HTR-8/SVneo (cell line): ENCODE results near the gene ANKS1B.

Experiments
- DNase-seq: peaks from one replicate; pipeline ENCODE4 v3.0.0; 2011; ENCODE audit warnings: low spot score, mixed read lengths; ENCODE audit not compliant: insufficient read length
- FAIRE-seq: peaks from 2 replicates; lab custom pipeline; 2011; peaks lifted over from hg19 to GRCh38; lab: Jason Lieb, UNC

ANKS1B gene

DNA sequence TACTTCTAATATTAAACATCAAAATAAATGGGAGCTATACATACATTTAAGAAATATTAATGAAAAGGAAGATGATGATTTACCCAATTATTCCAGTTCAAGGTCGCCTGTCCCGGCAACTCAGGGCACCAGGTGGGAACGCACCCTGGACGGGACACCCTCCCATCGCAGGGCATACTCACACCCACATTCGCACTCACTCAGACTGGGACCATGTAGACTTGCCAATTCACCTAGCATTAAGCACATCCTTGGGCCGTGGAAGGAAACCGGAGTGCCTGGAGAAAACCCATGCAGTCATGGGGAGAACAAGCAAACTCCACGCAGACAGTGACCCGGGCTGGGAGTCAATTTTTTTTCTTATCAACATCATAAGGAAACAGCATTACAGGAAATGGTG, 864.8 kb downstream of the ANKS1B start:
- FAIRE-seq (no peak), DNase-seq (no peak)

DNA sequence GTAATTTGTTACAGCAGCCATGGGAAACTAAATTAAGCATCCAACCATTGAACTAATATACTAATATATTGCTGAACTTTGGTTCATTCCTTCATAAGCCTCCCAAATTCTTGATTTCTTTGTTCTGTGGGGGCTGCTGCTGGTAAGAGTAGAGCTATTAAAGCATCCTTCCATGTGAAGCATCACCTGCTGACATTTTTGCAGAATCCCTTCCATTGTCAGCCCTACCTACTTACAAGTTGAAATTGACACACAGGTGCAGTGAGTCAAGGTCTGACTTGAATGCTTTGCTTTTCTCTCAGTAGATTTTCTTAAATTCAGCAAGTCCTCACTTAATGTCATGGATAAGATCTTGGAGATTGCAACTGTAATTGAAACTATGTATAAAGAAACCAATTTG, 865.3 kb downstream of the ANKS1B start:
- DNase-seq (no peak), FAIRE-seq (no peak)

DNA sequence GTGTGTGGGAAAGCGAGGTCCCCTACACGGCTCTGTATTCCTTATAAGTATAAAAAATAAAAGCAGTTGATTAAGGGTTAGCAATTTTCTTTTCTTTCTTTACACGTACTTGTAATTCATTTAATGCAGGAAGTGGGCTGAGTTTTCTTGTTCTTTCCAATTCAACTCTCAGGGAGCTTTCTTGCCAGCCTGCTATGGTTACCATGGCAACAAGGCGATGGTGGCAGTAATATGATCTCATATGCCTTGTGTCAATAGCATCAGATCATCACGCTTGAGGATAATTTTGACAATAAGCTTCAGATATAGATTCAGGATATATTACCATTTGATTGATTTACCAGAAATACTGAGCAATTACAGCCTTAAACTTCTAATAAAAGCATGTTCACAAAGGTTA, 873.1 kb downstream of the ANKS1B start:
- no peak for FAIRE-seq
- no peak for DNase-seq

DNA sequence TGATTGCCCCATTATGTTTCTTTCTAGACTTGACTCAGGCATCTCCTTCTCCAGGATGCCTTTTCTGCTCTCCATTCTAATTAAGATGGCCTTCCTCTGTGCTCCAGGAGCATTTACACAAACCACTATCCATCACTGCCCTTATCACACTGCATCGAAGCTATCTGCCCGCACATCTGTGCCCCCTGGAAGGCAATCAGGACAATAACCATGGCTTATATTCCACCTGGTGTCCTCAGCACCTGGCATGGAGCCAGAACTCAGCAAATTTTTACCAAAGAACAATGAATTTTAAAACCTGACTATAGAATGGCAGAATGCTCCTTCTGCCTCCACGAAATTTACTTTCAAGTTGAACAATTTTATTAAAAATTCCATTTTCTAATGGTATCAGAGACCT, 873.9 kb downstream of the ANKS1B start:
- DNase-seq, result no peak

DNA sequence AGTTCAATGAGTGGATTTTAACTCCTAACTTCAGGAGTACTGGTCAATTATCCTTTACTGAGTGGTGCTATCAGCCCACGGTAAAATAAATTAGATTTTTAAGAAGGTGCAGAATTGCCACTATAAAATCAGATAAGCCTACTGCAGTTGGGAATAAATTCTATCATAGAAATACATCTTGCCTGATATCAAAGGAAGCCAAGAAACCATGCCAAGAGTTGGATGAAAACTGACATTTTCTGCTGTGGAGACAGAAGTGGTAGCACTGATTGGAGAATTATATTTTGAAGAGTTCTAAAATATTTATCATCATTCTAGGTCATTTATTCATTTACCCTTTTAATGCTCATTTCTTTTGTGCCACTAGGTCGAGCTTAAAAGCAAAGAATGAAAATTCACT, 874.5 kb downstream of the ANKS1B start:
- FAIRE-seq, result no peak
- DNase-seq, result no peak

More for the DNA sequence above, 873.9 kb downstream of the ANKS1B start:
- FAIRE-seq, result no peak

DNA sequence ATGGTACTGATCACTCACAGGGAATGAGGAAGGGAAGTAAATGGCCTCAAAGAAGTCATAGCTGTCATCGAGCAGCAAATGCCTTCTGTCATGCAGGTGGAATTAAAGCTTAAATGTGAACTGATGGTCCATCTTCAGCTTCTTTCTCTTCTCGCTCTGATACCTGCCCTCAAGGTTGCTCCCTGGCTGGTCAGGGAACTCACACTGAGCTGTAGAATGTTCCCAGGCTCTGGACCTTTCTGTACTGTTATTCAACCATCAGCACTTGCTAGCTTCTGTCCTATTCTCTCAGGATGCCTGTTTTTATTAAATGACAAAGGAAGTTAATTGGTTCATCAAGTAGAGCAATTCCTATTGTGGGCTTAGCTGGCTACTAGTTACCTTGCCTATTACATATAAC, 875.8 kb downstream of the ANKS1B start:
- no peak for FAIRE-seq
- no peak for DNase-seq

DNA sequence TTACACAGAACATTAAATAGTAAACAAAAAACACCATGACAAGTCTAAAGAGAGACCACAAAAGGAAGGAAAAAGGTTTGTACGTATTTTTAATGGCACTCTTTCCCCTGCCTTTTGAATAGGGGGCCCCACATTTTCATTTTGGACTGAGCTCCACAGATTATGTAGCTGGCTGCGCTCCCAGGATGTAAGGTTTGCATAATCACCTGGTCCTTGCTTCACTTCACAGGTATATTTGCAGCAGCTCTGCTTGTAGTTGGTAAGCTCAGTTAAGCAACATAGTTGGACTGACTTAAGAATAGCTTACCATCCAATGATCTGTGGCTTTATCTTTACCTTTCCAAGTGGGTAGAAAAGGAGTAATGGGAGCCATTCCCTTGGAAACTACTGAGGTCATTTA, 885.0 kb downstream of the ANKS1B start:
- DNase-seq, result no peak
- no peak for FAIRE-seq

DNA sequence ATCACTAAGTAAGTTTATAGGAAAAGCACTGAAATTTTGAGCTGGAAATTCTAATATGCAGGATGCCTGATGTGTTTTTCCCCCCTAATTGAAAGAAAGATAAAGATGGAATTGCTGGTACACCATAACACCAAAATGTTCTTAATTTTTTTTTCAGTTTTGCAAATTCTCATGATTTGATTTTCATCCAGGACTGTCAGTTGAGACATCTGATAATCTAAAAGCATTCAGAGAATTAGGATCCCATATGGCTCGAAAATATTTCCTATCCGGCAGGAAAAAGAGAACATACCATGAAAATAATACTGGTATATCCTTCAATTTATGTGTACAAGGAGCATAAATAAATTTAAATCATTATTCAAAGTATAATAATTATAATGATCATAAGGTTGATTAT, 887.6 kb downstream of the ANKS1B start:
- FAIRE-seq (no peak), DNase-seq (no peak)

DNA sequence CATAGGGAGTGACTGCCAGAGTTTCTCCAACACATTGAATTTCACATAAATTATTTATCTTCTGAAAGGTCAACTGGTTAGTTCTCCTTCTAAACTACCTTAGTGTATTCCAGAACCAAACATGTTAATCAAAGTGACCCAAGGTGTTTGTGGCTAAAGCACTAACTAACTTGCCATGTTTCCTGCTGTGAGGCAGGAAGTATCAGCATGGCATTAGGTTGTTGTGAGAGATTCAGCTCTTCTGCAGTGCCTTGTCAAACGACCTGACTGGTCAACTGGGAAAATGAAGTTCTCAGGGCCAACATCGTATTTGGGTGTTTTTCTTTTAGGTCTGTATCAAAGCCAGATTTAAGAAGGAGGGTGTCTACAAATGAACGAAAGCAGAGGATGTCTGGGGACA, 891.6 kb downstream of the ANKS1B start:
- DNase-seq (no peak), FAIRE-seq (no peak)

DNA sequence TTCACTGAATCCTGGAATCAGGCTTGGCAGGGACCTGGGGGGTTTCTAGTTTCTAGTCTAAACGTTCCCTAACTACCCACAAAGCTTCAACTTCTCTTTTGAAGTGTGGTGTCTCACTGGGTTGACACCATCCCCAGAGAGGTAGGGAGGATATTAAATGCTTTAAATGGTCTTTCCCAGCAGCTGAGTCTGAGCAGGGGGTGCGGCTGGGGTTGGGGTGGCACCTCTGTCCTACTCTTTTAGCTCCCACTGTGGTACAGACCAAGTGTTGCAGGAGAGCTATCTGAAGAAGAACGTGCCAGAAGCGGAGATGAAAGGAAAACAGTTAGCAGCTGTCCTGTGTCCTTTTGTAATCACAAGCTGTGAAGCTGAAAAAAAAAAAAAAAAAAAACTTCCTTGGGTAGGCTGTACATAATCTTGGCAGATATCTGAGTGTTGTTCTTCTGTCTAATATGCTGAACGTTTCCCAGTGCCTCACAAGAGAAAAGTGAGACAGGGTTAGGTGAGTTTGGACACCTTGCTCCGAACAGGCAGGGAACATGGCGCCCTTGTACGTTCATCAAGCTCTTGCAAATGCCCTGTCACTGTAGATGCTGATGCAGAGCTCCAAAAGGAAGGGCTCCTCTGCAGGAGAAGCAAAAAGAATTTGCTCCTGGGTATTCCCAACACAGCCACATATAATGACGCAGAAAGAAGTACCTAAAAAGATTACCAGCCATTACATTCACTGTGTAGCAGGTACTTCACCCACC, 892.5 kb downstream of the ANKS1B start:
- no peak for DNase-seq
- FAIRE-seq, result no peak

DNA sequence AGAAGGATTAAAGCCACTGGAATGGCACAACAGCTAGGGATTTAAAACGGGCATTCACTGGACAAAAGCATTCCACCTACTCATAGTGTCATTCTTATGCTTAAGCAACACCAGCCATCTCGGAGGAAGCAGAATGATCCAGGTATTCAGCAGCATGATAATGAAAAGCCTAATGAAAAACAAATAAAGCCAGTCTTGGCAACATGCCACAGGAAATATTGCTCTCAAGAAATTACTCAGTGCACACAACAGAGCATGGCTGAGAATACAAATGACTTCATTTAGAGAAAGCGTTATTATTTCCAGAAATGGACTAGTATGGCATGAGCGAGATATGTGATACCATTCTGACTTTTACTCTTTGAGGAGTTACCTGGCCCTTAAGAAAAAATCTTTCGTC, 897.5 kb downstream of the ANKS1B start:
- no peak for DNase-seq
- FAIRE-seq, result no peak

DNA sequence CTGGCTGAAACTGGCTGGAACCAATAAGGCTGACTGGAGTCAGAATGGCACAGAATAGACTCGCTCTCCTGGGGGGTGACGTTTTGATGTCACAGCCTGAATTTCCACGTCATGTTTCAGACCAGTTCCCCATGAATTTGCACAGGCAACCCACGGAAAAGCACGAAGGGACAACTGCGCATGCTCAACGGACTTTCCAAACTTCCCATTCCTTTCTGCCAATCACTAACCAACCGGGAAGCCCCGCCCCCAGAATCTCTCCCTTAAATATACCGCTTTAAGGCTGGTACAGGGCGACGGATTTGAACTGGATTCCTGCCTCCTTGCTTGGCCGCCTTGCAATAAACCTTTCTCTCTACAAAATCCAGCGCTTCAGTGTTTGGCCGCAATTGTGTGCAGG, 904.9 kb downstream of the ANKS1B start:
- no peak for DNase-seq
- no peak for FAIRE-seq

DNA sequence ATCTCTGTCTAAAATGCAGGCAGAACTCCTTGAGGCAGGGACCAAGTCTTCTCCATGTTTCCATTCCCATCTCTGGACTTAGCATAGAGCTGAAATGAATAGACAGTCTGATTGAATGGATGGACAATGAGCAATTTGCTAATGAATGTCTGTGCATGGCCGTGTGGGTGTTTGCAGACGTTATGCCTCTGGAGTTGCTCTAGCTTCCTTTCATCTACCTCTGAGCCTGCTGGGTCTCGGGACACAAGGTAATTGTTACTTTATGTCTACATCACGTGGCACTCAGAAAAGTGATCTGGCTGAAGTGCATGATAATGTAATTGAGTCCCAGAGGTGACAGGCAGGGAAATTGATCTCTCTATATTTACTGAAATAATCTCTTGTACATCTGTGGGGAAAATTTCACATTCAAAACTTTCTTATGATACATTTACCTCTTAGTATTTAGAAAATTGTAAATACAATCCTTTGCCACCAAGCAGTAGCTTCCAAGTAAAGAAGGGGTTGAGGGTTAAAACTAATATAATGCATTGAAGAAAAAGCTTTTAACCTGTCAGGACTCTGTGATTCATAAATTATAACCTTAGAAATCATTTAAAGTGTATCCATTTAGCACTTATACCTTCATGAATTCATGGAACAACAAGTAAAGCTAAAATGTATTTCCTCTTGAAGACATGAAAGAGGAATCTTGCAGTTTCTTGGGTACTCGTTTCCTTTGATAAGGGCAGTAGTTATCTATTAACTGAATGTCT, 915.6 kb downstream of the ANKS1B start:
- FAIRE-seq (no peak), DNase-seq (no peak)

DNA sequence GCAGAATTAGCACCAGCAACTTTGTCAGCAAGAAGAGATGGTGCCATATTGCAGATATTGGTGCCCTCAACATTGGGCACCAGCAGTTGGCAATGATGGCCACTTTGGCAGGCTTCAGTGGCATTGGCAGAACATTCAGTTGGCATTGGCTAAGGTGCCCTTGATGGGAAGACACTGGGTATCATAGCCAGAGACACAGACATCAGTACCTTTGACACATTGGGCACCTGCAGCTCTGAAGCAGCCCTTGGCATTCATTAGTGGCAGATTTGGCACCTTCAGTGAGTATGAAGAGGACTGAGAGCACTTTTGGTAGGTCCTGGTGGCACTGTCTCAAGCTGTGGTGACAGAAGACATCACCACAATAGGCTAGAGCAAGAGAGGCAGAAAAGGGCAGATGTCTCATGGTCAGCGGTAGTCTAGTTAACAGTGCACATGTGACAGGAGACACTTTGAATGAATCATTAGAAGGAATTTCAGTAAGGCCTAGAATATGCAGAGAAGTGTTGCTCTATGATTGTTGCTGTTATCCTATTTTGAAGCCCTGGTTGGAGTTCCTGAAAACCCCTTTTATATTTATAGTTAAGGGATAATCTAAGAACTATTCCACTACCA, 917.5 kb downstream of the ANKS1B start:
- FAIRE-seq (no peak), DNase-seq (no peak)

DNA sequence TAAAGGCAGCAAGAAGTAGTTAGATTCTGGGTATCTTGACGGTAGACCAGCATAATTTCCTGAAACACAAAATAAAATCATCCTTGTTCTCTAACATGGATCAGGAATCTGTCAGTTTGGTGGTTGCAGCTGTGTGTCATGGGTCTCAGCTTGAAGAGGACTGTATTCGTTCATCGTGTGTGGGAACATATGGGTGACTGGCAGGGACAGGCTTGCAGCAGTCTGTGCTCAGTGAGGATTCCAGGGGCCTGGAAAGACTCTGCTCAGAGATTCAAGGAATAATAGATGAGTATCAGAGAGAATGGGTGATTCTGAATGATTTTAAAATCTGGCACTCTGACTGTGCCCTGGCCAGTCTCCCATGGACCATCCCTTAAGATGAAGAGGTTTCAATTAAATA, 918.0 kb downstream of the ANKS1B start:
- no peak for FAIRE-seq
- no peak for DNase-seq

DNA sequence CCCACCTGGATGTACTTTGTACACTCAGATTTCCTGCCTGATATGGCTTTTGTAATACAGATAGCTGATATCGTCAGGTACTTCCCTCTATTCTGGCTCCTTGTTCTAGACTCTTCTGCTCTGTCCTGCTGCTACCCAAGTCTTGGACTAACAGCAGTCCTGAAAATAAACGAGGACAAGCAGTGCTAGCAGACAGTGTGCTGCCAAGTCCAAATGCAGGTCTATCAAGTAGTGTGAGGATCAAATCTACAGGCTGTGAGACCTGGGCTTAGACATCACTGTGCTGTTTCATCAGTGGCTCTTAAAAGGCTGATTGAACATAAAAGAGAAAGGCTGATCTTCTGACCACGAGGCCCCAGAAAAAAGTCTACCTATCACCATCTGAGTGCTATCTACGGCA, 921.6 kb downstream of the ANKS1B start:
- DNase-seq (no peak), FAIRE-seq (no peak)

DNA sequence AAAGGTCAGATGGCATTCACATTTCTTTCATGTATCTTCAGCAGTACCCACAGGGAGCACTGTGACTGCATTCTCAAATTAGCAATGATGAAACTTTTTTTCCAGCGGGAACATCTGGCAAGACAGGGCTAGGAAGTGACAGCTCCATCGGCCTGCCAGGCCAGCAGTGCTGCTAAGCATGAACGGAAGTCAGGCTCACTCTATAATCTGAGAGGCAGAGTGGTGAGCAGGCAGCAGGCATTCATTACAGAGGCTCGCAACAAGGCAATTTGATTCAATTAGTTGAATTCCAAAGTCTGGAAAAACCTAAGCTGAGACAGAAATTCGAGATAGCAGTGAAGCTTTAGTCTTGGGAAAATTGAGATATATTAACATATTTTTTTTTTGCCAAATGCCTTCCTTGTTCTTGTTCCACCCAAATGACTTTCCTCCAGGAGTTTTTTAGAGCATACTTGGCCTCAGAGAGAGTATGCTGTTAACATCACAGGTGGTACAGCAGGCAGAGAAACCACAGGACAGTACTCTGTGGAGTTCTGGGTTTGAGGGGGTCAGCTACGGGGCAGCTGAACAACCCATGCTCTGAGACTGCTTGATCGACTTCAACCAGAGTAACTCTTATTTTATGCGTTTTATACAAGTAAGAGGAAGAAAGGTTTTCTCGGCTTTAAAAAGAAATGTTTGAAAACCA, 924.8 kb downstream of the ANKS1B start:
- FAIRE-seq, result no peak
- DNase-seq, result no peak

DNA sequence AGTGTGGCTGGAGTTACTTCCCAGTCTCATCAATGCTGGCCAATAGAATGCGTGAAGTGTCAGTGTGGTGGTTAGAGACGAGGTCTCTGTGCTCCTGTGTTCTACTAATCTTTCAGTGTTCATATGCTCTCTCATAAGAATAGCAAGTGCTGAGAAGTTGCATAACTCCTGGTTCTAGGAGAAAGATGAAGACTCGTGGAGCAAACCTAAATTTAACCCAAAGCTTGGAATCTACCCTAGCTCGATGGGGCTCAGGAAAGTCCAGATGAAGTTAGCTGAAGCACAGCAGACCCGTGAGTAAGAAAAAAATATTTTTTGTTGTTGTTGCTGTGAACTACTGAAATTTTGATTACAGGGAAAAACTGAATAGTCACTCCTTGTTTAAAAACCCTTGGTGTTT, 927.1 kb downstream of the ANKS1B start:
- no peak for FAIRE-seq

DNA sequence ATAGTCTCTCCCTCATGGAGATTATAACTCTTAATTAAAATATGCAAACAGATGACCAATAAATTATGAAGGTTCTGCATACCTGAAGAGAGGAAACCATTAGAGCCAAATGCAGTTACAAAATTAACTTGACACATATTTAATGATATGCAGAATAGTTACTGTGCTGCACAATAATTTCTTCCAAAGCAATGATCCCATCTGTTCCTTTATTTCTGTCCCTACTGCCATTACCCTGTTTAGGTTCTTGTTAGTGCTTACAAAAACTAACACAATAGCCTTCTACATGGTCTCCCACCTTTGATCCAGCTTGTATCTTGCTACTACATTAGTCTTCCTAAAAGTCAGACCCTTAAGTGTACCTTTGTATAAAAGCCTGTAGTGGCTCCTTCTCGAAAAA, 928.5 kb downstream of the ANKS1B start:
- FAIRE-seq, result no peak
- no peak for DNase-seq

More for the DNA sequence above, 927.1 kb downstream of the ANKS1B start:
- DNase-seq, result no peak

DNA sequence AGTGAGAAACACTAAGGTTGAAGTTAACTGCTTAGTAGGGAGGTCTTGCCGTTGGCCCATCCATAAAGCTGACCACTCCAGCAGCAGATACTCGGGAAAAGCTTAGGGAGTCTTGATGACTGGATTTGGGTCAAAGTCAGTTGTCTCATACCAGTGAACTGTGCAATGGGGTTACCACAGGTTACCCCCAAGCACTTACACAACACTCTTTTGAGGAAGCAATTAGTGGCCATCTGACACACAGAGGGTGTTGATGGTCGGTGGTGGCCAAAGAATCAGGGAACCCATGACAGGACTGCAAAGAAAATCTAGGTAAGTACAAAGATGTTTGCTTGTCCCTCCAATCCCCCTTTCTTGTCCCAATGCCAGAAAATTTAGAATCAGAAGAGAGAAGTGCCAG, 929.4 kb downstream of the ANKS1B start:
- DNase-seq (no peak), FAIRE-seq (no peak)

DNA sequence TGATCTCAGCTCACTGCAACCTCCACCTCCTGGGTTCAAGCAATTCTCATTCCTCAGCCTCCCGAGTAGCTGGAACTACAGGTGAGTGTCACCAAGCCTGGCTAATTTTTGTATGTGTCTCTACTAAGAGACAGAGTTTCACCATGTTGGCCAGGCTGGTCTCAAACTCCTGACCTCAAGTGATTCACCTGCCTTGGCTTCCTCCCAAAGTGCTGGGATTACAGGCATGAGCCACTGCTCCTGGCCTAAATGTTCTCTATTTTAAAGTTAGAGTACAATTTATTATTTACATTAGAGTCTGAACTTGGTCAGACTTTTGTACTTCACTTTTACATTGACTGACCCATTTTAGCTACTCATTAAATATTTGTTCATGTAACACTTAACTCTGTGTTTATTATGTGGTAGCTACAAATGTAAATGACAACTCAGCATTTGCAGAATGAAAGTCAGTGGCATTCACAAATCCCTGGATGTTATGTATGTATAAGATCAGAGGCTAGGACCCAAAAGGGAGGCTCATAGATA, 930.1 kb downstream of the ANKS1B start:
- FAIRE-seq (no peak), DNase-seq (no peak)
